Measurements from ENCODE around the gene GRAP2. TPM values are rescaled to one million over a fixed set of nuclear protein-coding genes. Genes with fewer than 3 reads are reported as not detected.
"Not testable (repeated sequence)": the region's sequence is repeated elsewhere in the genome, so short reads cannot be mapped to it uniquely, and the experiment has no call there.

The GRAP2 gene
- polyA plus RNA-seq (ENCODE audit: insufficient read length in 3 of 3): 1 to 10 TPM in 2 of 3 donors, under 1 TPM in 1; 0.61 to 1.3 (median 1.1) TPM
- long read RNA-seq, donor 1: 0 reads
- long read RNA-seq, donor 2, partial matches to known transcripts: 0 of 1 reads
- long read RNA-seq, donor 2, other reads (novel, unspliced or antisense): 0 of 1 reads
- long read RNA-seq, donor 3: 0 reads
- long read RNA-seq, donor 4: 0 reads
- long read RNA-seq, donor 5: 0 reads
- long read RNA-seq, donor 6: 0 reads
- long read RNA-seq, donor 7: 0 reads
- long read RNA-seq, donor 8: 0 reads
- long read RNA-seq, donor 9: 0 reads
- long read RNA-seq, donor 10: 0 reads
- long read RNA-seq, donor 11: 0 reads
- long read RNA-seq, donor 12: 0 reads
- long read RNA-seq, donor 13: 0 reads
- long read RNA-seq, donor 14: 0 reads
- long read RNA-seq, donor 15: 0 reads
- long read RNA-seq, donor 16: 0 reads

- no peak for DNase-seq (ENCODE audit: extremely low read depth in 1 of 11, low read depth in 9 of 11, low spot score in 4 of 11)
Measured at GRCh38 chr22:39900306-39901227, at the start of gene GRAP2. TSS of gene GRAP2 (plus strand) at chr22:39901084. CDS start at chr22:39947107, 46,023 bp downstream.

DNA sequence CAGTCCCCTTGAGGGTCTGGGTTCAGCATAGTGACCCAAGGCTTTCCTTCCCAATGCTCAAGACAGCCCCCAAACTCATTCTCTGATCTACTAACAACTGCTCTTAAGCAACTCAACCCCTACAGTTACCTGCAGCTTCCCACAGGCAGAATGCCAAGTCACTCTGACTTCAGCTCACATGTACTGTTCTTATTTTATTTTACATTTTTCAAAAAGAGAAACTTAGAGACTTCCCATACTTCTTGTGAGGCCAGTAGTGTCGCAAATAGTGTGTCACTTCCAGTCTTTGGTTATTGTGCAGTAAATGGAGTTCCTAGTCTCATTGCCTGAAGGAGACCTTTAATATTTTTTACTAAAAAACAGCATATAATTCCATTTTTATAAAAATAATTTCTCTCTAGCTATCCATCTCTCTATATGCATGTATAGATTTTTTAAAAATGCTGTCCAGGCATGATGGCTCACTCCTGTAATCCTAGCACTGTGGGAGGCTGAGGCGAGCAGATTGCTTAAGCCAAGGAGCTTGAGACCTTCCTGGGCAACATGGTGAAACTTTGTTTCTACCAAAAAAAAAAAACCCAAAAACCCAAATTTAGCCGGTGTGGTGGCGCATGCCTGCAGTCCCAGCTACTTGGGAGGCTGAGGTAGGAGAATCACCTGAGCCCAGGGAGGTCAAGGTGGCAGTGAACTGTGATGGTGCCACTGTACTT is 49.1 kb upstream of the GRAP2 start:
- DNase-seq (ENCODE audit: extremely low read depth in 1 of 11, low read depth in 9 of 11, low spot score in 4 of 11): no peak

DNA sequence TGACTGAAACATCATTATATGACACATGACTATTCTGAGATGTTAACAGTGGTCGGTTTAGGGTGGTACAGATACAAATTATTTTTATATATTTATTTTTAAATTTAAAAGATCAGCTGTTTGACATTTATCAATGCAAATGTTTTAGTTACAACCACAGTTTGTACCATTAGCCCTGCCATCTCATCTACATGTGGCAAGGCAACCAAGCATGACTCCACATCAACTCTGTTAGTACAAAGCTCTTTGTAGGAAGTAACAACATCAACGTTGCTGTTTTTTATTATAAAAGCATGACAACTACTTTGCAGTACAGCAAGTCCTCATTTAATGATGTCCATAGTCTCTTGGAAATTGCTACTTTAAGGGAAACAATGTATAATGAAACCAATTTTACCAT is 48.1 kb upstream of the GRAP2 start:
- DNase-seq (ENCODE audit: extremely low read depth in 1 of 11, low read depth in 9 of 11, low spot score in 4 of 11): no peak

DNA sequence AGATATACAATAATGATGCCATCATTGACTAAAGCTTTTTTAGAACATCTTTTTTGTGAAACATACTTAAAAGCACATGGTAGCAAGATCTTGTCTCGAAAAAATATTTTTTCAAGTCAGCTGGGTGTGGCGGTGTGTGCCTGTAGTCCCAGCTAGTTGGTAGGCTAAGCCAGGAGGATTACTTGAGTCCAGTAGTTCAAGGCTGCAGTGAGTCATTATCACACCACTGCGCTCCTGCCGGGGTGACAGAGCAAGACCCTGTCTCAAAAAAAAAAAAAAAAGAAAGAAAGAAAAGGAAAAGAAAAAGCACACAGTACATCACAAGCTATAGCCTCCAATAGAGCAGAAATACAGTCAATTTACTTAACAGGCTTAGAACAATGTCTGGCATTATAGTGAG is 44.3 kb upstream of the GRAP2 start:
- DNase-seq (ENCODE audit: extremely low read depth in 1 of 11, low read depth in 9 of 11, low spot score in 4 of 11): no peak

DNA sequence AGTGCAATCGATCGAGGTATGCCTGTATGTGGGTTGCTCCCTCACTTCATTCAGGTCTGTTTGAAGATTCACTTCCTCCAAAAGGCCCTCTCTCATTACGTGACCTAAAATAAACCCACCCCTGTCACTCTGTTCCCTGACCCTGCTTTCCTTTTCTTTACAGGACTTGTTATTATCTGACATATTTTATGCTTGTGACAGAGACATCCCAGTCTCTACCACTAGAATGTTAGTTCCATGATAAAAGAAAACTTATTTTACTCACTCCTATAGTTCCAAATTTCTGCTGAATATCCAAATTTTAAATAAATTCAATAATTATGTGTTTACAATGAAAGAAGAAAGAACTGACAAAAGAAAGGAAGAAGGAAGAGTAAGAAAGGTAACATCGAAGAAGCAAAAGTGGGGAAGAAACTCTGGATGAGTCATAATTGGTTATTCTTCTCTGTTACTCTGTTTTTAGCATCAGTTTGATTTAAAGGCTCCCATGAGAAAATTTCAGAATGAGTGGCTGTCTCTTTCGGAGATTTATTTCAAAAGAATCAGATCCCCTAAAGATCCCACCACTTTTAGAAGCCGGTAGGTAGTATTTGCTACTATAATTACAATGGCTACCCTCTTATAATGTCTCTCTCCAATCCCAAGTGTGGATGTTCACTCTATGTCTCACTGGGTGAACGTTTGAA is 40.8 kb upstream of the GRAP2 start:
- DNase-seq (ENCODE audit: extremely low read depth in 1 of 11, low read depth in 9 of 11, low spot score in 4 of 11): no peak

DNA sequence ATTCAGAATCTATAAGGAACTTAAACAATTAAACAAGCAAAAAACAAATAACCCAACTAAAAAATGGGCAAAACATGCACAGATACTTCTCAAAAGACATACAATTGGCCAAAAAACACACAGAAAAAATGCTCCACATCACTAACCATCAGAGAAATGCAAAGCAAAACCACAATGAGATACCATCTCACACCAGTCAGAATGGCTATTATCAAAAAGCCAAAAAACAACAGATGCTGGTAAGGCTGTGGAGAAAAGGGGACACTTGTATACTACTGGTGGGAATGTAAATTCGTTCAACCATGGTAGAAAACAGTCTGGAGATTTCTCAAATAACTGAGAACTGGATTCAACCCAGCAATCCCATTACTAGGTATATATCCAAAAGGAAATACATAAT is 32.1 kb upstream of the GRAP2 start:
- no peak for DNase-seq (ENCODE audit: extremely low read depth in 1 of 11, low read depth in 9 of 11, low spot score in 4 of 11)

DNA sequence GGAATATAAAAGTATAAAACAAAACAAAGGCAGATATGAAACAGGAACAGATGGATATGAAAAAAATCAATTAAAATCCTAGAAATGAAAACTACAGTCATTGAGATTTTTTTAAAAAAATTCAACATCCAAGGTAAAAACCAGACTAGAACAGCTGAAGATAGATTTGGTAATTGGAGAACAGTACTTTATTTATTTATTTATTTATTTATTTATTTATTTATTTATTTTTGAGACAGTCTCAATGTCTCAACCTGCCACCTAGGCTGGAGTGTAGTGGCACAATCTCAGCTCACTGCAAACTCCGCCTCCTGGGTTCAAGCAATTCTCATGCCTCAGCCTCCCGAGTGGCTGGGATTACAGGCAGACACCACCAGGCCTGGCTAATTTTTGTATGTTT is 31.1 kb upstream of the GRAP2 start:
- DNase-seq (ENCODE audit: extremely low read depth in 1 of 11, low read depth in 9 of 11, low spot score in 4 of 11): not testable (repeated sequence)

- DNase-seq (ENCODE audit: extremely low read depth in 1 of 11, low read depth in 9 of 11, low spot score in 4 of 11): no peak
Measured at GRCh38 chr22:39871008-39871798, 29.7 kb upstream of the GRAP2 start.

GRCh38 chr22:39872548-39872947 is 28.3 kb upstream of the GRAP2 start:
- no peak for DNase-seq (ENCODE audit: extremely low read depth in 1 of 11, low read depth in 9 of 11, low spot score in 4 of 11)

- no peak for DNase-seq (ENCODE audit: extremely low read depth in 1 of 11, low read depth in 9 of 11, low spot score in 4 of 11)
Measured at GRCh38 chr22:39873965-39874364, 26.9 kb upstream of the GRAP2 start.

GRCh38 chr22:39875176-39875885 is 25.6 kb upstream of the GRAP2 start:
- peak in 1 of 11 donors; percentile 1 for DNase-seq (ENCODE audit: extremely low read depth in 1 of 11, low read depth in 9 of 11, low spot score in 4 of 11)

- no peak for DNase-seq (ENCODE audit: extremely low read depth in 1 of 11, low read depth in 9 of 11, low spot score in 4 of 11)
Measured at GRCh38 chr22:39877079-39877845, 23.6 kb upstream of the GRAP2 start.

- no peak for DNase-seq (ENCODE audit: extremely low read depth in 1 of 11, low read depth in 9 of 11, low spot score in 4 of 11)
Measured at GRCh38 chr22:39880722-39881121, 20.2 kb upstream of the GRAP2 start.

DNA sequence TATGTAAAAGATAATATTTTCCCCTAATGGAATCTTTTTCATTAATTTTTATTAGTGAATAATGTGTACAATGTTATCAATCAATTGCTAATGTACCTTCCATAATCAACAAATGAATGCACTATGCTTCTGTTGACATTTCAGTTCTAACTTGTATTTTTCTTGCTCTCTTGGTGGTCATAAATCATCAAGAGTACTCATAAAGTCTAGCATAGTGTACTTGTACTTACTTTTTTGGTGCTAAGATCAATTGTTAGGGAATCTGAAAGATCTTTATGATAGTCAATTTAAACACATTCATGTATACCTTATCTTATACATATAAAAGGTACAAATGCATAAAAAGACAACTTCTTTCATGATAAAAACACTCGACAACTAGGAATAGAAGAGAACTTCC is 17.8 kb upstream of the GRAP2 start:
- no peak for DNase-seq (ENCODE audit: extremely low read depth in 1 of 11, low read depth in 9 of 11, low spot score in 4 of 11)

GRCh38 chr22:39889924-39890323 is 11.0 kb upstream of the GRAP2 start:
- DNase-seq (ENCODE audit: extremely low read depth in 1 of 11, low read depth in 9 of 11, low spot score in 4 of 11): not testable (repeated sequence)

DNA sequence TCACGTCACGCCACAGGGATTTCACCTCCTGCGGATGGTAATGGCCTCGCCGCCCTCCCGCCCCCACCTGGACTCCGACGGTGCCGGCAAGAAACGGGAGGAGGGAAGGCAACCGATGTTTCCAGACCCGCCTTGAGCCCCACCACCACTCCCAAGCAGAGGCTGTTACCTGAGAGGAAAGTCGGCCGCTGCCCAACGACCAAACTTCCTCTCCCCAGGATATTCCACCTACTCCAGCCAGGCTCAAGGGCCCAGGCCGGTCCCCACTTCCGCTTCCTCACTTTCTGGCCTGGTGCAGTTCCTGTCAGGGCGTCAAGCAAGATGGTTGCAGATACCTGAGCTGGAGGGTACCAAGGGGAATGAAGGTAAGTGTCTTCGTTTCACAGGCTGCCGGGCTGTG is 7.4 kb upstream of the GRAP2 start, which contains the start of gene ENTHD1:
Gene ENTHD1, minus strand, starts transcription at position 235 of the 400 bp plus-strand sequence. CDS start 6,012 bp downstream, outside the sequence.
- no peak for DNase-seq (ENCODE audit: extremely low read depth in 1 of 11, low read depth in 9 of 11, low spot score in 4 of 11)
